Fibroblast of skin of abdomen (primary cell): ENCODE measurements around the gene CLDN15.

Source experiments
- DNase-seq: peaks from one replicate; pipeline ENCODE4 v3.0.0-alpha.2; 2013

CLDN15 gene

GRCh38 chr7:101197991-101198390 is 39.6 kb downstream of the CLDN15 start:
- no peak for DNase-seq

- DNase-seq, result no peak
These were observed 41.7 kb downstream of the CLDN15 start for GRCh38 chr7:101195884-101196283.

GRCh38 chr7:101189109-101189508 is 48.5 kb downstream of the CLDN15 start:
- DNase-seq, result no peak

GRCh38 chr7:101186844-101187428 is 50.7 kb downstream of the CLDN15 start:
- DNase-seq, result no peak

GRCh38 chr7:101186194-101186593 is 51.4 kb downstream of the CLDN15 start:
- DNase-seq, result no peak

GRCh38 chr7:101185258-101185839 is 52.3 kb downstream of the CLDN15 start:
- no peak for DNase-seq
